PC-9 (cell line): ENCODE data around the gene MRPL27. TPM values are rescaled to one million over a fixed set of nuclear protein-coding genes. Genes with fewer than 3 reads are reported as not detected.

Experiments
- BruUV-seq: library from RNA; stranded (reverse); fragments of 400-500 nt; replicated peaks from 2 replicates; lab custom pipeline; 2021; lab: Mats Ljungman, UMichigan
- CTCF ChIA-PET: fragments of 300-600 bp; sonication (Branson Sonifier 250); formaldehyde crosslinking; loops from one replicate; lab custom pipeline; 2022; ENCODE audit warnings: antibody characterized with exemption; lab: Charles Lee
- POLR2A ChIA-PET: fragments of 300-600 bp; sonication (Branson Sonifier 250); formaldehyde crosslinking; loops from one replicate; lab custom pipeline; 2022; ENCODE audit warnings: antibody characterized with exemption; ENCODE audit not compliant: unreplicated experiment; lab: Charles Lee
- DNase-seq, 2 experiments: peaks; one replicate each; pipeline versions ENCODE4 v3.0.0 to v3.0.0-alpha.2; 2015 to 2022; ENCODE audit warnings: mixed read lengths in 1 of 2
- H2AFZ ChIP-seq: fragments of 200-600 bp; sonication (generic); 2 replicates; pipeline ENCODE4 v1.8.1; 2017; ENCODE audit warnings: antibody characterized with exemption
- H3F3A ChIP-seq: fragments of 200-600 bp; sonication (generic); 2 replicates; pipeline ENCODE4 v1.8.1; 2017; ENCODE audit warnings: antibody characterized with exemption, mild to moderate bottlenecking, low read depth; ENCODE audit not compliant: insufficient read depth
- H3K27ac ChIP-seq: fragments of 200-600 bp; sonication (generic); 2 replicates; pipeline ENCODE4 v1.6.1; 2016; ENCODE audit warnings: mixed run types
- H3K27me3 ChIP-seq: fragments of 200-600 bp; sonication (generic); 2 replicates; pipeline ENCODE4 v1.6.1; 2016; ENCODE audit warnings: low read depth, mixed run types; ENCODE audit not compliant: insufficient read depth
- H3K36me3 ChIP-seq: fragments of 200-600 bp; sonication (generic); 2 replicates; pipeline ENCODE4 v1.6.1; 2016; ENCODE audit warnings: low read depth, mixed run types
- H3K4me1 ChIP-seq: fragments of 200-600 bp; sonication (generic); replicated peaks from 2 replicates; pipeline ENCODE4 v1.6.1; 2016; ENCODE audit warnings: mixed run types; ENCODE audit not compliant: insufficient read depth
- H3K4me2 ChIP-seq: fragments of 200-600 bp; sonication (generic); 2 replicates; pipeline ENCODE4 v1.6.1; 2017; ENCODE audit warnings: mixed run types
- H3K4me3 ChIP-seq: fragments of 200-600 bp; sonication (generic); 2 replicates; pipeline ENCODE4 v1.6.1; 2016; ENCODE audit warnings: mixed run types
- H3K79me2 ChIP-seq: fragments of 200-600 bp; sonication (generic); 2 replicates; pipeline ENCODE4 v1.6.1; 2017; ENCODE audit warnings: low read depth, mixed run types
- H3K9me2 ChIP-seq: fragments of 200-600 bp; sonication (generic); 2 replicates; pipeline ENCODE4 v1.8.1; 2017; ENCODE audit warnings: mild to moderate bottlenecking; ENCODE audit not compliant: insufficient read depth
- H3K9me3 ChIP-seq: fragments of 200-600 bp; sonication (generic); 2 replicates; pipeline ENCODE4 v1.8.1; 2016; ENCODE audit warnings: low read depth; ENCODE audit not compliant: insufficient read depth
- H4K20me1 ChIP-seq: fragments of 200-600 bp; sonication (generic); 2 replicates; pipeline ENCODE4 v1.8.1; 2017; ENCODE audit not compliant: insufficient read depth
- CTCF ChIP-seq: fragments of 200-600 bp; sonication (generic); conservative IDR thresholded peaks from 2 replicates; pipeline ENCODE4 v1.6.1; 2017; ENCODE audit warnings: mixed run types, antibody characterized with exemption, mild to moderate bottlenecking, moderate library complexity
- EZH2 ChIP-seq: fragments of 200-600 bp; sonication (generic); IDR thresholded peaks from 2 replicates; pipeline ENCODE4 v1.8.0; 2017; ENCODE audit warnings: antibody characterized with exemption, low read depth
- intact Hi-C: fragments of 100-400 bp; cut with micrococcal nuclease; formaldehyde crosslinking; loops from one replicate; pipeline ENCODE4 v1.10.0; 2022; ENCODE audit not compliant: unreplicated experiment
- total RNA-seq: library from RNA; stranded (reverse); gene quantifications from 2 replicates; pipeline ENCODE4 v1.2.3, GENCODE V29; 2021

Gene MRPL27
- total RNA-seq, 1 experiment from 2014 or later = 48.3 TPM

DNA sequence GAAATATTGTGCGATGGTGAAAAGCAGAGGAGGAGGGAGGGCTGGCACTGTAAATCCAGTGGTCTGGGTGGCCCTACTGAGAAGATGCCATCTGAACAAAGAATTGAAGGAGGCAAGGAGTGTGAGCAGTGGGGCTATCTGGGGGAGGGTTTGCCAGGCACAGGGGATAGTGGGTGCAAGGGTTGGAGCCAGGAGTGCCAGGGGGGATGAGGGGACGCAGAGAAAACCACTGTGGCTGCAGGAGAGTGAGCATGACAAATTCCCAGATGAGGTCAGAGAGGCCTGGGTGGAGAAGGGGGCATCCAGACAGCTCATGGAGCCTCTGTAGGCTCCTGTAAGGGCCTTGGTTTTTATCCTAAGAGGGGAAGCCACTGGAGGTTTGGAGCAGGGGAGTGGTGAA, 22.3 kb downstream of the MRPL27 start:
- 0 out of 2 replicates have a peak, but pooled peaks cover 5% of the 10 kb centered on the region for H3K36me3 ChIP-seq
- no peaks in the 10 kb centered on the region for H3K27me3 ChIP-seq
- no peak overlapping the region for H3K4me3 ChIP-seq
- ChIA-PET POLR2A (no interaction called here), CTCF (interaction anchor here (0.5 kb wide), 1 partner anchor 54 kb away, joined by 3 read pairs; no protein-coding TSS in a partner anchor)
- no TSS peak for BruUV-seq
- H3K9me3 ChIP-seq = no peaks in the 10 kb centered on the region
- no peak overlapping the region for H3K4me2 ChIP-seq
- H3K4me1 ChIP-seq = 0 out of 2 replicates have a peak, but pooled peaks cover 4% of the 10 kb centered on the region
- H2AFZ ChIP-seq = no peak overlapping the region
- peaks cover 22% of the 10 kb centered on the region for H3K79me2 ChIP-seq
- DNase-seq = no peak
- TF ChIP-seq CTCF = no peak
- no peak for TF ChIP-seq EZH2
- H4K20me1 ChIP-seq = peaks cover 3% of the 10 kb centered on the region
- intact Hi-C loops = no loop called here
- H3K9me2 ChIP-seq = no peaks in the 10 kb centered on the region
- H3K27ac ChIP-seq = no peak overlapping the region
- peaks cover 14% of the 10 kb centered on the region; the same call in 1 of the 2 replicates for H3F3A ChIP-seq

- H3K79me2 ChIP-seq = peaks cover 22% of the 10 kb centered on the region
- H3K9me2 ChIP-seq = no peaks in the 10 kb centered on the region
- no peak for TF ChIP-seq EZH2
- no peak overlapping the region for H3K4me2 ChIP-seq
- H3F3A ChIP-seq = peaks cover 20% of the 10 kb centered on the region; the same call in 1 of the 2 replicates
- no peak for DNase-seq
- H4K20me1 ChIP-seq = peaks cover 3% of the 10 kb centered on the region
- H2AFZ ChIP-seq = no peak overlapping the region
- no peaks in the 10 kb centered on the region for H3K27me3 ChIP-seq
- H3K4me1 ChIP-seq = 0 out of 2 replicates have a peak, but pooled peaks cover 8% of the 10 kb centered on the region
- H3K36me3 ChIP-seq = no peaks in the 10 kb centered on the region
- ChIA-PET POLR2A (no interaction called here), CTCF (no interaction called here)
- H3K4me3 ChIP-seq = no peak overlapping the region
- no peak overlapping the region for H3K27ac ChIP-seq
- H3K9me3 ChIP-seq = no peaks in the 10 kb centered on the region
- intact Hi-C loops = no loop called here
- BruUV-seq = no TSS peak
Measured at GRCh38 chr17:50349243-50349600, 23.8 kb downstream of the MRPL27 start.

- intact Hi-C loops = no loop called here
- Histone ChIP-seq H3K9me2 (no peaks in the 10 kb centered on the region), H3K4me3 (no peak overlapping the region), H3K9me3 (no peaks in the 10 kb centered on the region), H3K79me2 (peaks cover 22% of the 10 kb centered on the region), H2AFZ (no peak overlapping the region), H3K36me3 (no peaks in the 10 kb centered on the region), H3K4me2 (no peak overlapping the region), H3K27ac (no peak overlapping the region), H4K20me1 (peaks cover 3% of the 10 kb centered on the region), H3F3A (peaks cover 20% of the 10 kb centered on the region; the same call in 1 of the 2 replicates), H3K4me1 (0 out of 2 replicates have a peak, but pooled peaks cover 8% of the 10 kb centered on the region), H3K27me3 (no peaks in the 10 kb centered on the region)
- ChIA-PET POLR2A (no interaction called here), CTCF (no interaction called here)
- no peak for DNase-seq
- no TSS peak for BruUV-seq
- no peak for TF ChIP-seq EZH2
- no peak for TF ChIP-seq CTCF
Measured at GRCh38 chr17:50348522-50349242, 24.3 kb downstream of the MRPL27 start.
